DLD1 (cell line): ENCODE measurements around the gene OR1J2.
"Not testable (repeated sequence)": the region's sequence is repeated elsewhere in the genome, so short reads cannot be mapped to it uniquely, and the experiment has no call there.

Experiments used
- in situ Hi-C: cut with HindIII; loops from 2 replicates; pipeline ENCODE4 v1.10.0; 2017; ENCODE audit warnings: low sequenced_read_pairs

Gene OR1J2, protein sequence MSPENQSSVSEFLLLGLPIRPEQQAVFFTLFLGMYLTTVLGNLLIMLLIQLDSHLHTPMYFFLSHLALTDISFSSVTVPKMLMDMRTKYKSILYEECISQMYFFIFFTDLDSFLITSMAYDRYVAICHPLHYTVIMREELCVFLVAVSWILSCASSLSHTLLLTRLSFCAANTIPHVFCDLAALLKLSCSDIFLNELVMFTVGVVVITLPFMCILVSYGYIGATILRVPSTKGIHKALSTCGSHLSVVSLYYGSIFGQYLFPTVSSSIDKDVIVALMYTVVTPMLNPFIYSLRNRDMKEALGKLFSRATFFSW

DNA sequence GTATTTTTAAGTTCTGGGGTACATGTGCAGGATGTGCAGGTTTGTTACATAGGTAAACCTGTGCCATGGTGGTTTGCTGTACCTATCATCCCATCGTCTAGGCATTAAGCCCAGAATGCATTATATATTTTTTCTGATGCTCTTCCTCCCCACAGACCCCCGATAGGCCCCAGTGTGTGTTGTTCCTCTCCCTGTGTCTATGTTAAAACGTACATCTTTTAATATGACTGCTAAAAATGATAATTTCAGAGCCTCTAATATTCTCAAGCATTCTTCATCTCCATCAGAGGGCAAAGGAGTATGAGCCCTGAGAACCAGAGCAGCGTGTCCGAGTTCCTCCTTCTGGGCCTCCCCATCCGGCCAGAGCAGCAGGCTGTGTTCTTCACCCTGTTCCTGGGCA is at the start of gene OR1J2:
TSS of gene OR1J2 (plus strand) at position 301 of the 400 bp plus-strand sequence. CDS start at position 301, 0 bp downstream.
- in situ Hi-C loops, result no loop called here

DNA sequence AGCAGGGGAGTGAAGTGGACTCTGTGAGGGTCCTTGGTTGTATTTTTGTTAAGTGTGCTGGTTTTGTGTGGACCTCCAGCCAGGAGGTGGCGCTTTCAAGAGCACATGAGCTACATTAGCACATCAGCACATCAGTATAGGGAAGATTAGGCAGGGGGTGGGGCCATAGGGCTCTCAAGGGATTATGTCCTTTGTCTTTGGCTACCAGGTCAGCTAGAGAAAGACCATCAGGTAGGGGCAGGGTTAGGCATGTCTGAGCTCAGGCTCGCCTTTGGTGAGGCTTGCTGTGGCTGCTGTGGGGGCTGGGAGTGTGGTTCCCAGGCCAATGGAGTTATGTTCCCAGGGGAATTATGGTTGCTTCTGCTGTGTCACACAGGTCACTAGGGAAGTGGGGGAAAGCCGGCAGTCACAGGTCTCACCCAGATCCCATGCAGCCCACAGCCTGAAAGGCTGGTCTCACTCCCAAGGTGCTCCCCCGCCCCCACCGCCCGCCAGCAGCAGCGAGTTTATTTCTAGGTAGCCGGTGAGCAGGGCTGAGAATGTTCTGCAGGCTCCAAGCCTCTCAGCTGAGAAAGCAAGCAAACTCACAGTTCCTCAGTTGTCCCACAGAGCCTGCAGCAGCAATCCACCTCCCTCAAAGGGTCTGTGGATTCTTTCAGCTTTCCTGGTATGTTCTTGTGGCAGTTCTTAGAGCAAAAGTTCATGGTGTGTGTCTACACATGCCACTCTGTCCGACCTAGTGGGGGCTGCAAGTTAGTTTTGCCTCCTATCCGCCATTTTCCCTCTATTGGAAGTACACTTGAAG is 46.6 kb upstream of the OR1J2 start:
- in situ Hi-C loops, result no loop called here

DNA sequence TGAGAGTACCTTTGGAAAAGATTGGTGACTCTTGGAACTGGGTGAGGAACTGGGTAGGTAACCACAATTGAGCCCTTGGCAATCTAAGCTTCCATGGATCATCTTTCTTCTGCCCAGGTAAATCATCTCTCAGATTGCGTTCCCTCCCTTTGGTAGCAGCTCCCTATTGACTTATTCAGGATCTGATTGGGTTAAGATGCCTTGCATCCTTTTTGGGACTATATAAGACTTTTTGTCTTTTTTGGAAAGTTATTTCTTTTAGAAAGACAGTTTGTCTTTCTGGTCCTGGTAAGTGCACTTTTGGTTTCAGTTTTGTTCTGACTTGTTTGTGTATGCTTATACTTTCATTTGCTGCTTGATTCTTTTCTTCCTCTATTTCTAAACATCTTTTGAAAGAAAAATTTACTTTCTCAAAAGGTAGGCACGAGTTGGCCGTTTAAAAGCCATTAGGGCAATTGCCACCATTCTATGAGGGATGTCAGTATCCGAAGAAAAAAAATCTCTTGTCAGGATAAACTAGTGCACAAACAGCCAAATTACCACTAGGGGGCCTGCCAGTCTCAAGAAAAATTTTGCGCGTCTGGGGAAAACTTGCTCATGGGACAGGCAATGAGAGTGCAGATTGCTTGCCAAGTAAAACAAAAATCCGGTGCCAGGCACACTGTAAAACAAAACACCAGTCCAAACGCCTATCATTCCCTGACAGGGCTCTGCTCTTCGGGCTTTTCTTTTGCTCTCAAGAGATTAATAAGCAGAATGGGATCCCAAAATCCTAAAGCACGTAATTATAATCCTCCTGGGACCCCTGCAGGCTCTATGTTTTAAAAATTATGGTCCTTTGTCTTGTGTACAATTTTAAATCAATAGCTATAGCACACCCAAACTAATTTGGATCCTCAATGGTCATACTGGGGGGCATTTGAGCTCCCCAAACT is 45.7 kb upstream of the OR1J2 start:
- in situ Hi-C loops, result no loop called here

DNA sequence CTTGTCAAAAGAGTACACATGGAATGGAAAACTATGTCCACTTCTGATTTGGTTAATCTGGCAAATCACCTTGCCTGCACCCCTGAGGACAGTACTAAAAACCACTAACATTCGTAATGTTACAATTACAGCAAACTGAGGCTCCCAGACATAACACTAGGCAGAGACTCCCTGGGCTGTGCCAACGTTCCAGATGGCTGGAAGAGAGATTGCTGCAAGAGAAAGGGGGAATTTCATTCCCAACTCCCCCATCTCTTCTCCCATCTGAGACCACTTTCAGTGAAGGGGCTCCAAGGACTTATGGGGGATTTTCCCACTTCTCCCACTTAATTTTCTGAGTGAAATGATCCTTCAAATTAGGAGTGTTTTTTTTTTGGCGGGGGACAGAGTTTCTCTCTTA is 44.1 kb upstream of the OR1J2 start:
- in situ Hi-C loops, result no loop called here

DNA sequence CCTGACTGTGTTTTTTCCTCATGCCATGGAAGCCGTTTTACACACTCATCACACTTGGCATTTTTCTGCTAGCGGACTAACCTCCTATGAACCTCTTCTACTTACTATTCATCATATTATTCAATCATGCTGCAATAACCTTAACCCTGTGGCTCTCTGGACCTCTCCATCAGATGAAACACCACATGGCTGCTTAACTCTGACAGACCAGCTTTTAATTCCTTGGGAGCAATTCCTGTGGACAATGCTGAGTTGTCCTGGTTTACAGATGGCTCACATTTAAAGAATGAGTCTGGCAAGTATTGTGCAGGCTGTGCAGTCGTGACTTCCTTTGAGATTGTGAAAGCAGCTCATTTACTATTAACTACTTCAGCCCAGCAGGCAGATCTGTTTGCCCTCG is 41.9 kb upstream of the OR1J2 start:
- in situ Hi-C loops, result no loop called here

DNA sequence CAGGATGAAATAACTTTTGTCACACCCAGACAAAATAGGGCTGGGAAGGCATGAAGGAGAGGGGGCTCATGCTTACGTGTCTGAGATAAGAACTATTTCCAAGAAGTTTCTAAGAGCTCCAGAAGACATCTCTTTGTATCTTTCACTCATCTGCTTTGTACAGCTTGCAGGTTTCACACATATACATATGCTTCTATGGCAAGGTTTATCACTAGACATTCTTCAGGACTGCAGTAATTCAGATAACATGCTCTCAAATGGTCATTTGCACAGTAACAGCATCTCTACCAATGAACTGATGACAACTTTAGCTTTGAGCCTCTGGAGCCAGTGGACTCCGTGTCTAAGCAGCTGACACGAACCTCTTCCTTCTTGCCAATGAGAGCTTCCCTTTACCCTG is 36.0 kb upstream of the OR1J2 start:
- in situ Hi-C loops, result no loop called here

DNA sequence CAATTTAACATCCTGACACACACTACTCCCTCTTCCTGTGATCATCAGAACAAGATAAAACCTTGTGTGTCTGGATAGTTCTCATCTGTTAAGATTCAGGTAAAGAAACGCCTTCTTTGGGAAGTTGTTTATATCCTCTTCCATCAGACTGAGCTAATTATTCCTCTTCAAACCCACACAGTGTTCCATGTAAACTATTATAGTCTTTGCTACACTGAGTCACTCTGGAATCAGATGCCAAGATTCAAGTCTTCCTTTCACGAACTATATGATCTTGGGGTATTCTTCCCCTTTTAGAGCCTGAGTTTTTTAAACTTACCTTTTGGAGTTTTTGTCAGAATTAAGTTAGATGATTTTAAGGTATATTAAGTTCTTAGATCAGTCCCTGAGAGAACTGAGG is 34.9 kb upstream of the OR1J2 start:
- in situ Hi-C loops, result no loop called here

DNA sequence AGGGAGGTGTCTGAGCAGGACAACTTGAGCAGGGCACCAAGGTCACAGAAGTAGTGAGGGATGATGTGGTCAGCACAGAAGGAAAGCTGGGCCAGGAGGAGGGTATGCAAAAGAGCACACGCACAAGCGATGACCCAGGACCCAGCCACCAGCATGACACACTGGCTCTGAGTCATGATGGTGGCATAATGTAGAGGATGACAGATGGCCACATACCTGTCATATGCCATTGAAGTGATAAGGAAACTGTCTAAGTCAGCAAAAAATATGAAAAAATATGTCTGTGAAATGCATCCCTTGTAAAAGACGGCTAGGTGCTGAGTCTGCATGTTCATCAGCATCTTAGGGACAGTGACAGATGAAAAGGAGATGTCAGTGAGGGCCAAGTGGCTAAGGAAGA is 33.3 kb upstream of the OR1J2 start:
- in situ Hi-C loops, result no loop called here

DNA sequence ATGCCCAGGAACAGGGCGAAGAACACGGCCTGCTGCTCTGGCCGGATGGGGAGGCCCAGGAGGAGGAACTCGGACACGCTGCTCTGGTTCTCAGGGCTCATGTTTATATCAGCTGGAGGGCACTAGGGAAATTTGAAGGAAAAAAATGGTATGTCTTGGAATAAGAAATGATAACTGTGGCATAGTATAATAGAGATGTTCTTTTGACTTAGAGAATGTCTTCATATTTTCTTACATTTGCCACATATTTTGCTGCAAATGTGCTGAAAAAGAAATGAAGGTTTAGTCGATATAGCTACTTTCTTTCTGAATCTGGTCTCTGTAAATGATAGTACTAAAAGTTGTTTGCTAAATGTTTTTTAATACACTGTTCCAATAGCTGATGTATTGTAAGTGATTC is 32.8 kb upstream of the OR1J2 start, which contains the start of gene OR1J1:
TSS of gene OR1J1 (minus strand) at position 101 of the 400 bp plus-strand sequence. CDS start at position 101, 0 bp downstream.
- in situ Hi-C loops, result no loop called here

DNA sequence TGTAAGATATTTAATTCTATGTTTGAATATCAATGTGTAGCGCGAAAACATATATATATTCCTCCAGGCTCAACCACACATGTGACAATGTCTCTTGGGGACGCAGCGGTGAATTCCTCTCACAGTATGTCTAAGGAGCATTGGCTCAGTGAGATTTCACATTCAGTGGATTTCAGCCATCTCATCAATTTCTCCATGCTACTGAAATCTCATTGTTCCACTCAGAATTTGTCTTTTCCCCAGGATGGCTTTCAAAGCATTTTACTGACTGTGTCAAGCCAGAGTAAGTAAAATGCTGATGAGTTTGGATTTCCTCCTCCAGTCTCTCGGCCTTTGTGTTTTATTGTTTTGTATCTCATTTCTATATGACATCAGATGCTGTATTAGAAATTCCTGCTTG is 31.5 kb upstream of the OR1J2 start:
- in situ Hi-C loops, result no loop called here

DNA sequence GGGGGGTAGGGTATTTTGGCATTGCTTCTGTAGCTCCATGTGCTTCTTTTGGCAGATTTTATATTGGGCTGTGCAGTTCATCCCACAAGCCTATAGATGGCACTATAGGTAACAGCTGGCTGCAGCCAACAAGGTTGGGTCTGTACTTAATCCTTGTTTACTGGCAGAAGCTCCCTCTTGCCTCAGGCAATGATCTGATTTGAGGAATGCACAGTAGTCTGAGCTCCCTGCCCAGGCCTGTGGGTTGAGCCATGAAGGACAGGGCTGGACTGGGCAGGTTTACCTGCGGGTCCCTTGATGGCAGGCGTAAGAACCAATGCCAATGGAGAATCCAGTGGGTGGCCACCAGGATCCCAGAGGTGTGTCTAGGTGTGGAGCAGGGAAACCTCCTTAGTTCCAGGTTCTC is 11.7 kb upstream of the OR1J2 start:
- in situ Hi-C loops, result no loop called here

DNA sequence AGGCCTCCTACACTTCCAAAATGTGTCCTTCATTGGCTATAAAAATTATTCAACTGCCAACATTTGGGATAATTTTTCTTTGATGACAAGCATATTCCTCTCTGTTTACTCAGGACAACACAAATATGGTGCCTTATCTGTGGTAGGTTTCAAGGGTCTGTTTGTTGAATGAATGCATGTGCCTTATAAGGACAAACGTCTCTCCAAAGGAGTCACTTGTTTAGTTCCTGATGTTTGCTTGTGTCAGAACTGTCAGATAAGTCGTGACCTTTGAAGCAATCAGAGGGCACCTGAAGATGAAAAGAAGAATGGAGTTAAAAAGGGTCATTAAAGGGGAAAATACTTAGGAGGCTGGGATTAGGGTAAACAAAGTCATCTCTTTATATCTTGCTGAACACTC is 3.6 kb upstream of the OR1J2 start:
- in situ Hi-C loops, result no loop called here

DNA sequence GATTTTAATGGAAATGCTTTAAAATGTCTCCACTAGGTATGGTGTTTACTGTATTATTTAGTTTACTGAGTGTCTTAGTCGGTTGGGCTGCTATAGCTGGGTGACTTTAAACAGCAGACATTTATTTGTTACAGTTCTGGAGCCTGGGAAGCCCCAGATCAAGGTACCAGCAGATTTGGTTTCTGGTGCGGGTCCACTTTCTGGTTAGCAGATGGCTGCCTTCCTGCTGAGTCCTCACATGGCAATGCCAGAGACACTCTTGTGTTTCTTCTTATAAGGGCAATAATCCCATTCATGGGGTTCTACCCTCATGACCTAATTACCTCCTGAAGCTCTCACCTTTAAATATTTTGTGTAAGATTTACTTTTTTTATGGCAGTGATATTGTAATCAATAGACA is 7.6 kb downstream of the OR1J2 start:
- in situ Hi-C loops, result no loop called here

DNA sequence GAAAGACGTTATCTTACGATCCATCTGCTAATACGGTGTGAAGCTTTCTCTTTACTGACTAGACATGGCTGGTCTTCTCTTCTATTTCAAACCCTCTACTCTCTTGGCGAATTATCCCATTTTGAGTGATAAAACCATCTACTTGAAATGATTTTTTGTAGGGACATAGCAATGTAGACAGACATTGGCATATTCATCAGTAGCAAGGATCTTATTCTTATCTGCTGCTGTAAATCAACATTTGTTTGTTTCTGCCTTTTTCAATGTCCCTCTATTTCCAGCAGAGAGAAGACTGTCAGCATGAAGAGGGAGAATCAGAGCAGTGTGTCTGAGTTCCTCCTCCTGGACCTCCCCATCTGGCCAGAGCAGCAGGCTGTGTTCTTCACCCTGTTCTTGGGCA is 8.2 kb downstream of the OR1J2 start, which contains the start of gene OR1J4:
TSS of gene OR1J4 (plus strand) at position 301 of the 400 bp plus-strand sequence. CDS start at position 301, 0 bp downstream.
- in situ Hi-C loops, result no loop called here

DNA sequence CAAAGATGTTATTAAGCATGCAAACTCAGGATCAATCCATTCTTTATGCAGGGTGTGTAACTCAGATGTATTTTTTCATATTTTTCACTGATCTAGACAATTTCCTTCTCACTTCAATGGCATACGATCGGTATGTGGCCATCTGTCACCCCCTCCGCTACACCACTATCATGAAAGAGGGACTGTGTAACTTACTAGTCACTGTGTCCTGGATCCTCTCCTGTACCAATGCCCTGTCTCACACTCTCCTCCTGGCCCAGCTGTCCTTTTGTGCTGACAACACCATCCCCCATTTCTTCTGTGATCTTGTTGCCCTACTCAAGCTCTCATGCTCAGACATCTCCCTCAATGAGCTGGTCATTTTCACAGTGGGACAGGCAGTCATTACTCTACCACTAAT is 8.8 kb downstream of the OR1J2 start:
- in situ Hi-C loops, result no loop called here

DNA sequence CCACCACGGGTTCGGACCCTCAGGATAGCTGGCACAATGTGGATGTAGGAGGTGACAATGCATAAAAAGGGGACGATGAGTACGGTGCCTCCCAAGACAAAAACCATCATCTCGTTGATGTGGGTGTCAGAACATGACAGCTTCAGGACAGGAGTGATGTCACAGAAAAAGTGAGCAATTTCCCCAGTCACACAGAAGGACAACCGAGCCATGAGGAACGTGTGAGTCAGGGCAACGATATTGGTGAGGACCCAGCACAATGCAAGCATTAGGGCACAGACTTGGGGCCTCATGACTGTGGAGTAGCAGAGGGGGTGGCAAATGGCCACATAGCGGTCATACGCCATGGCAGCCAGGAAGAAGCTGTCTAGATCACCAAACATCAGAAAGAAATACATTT is 16.0 kb downstream of the OR1J2 start:
- in situ Hi-C loops, result no loop called here

DNA sequence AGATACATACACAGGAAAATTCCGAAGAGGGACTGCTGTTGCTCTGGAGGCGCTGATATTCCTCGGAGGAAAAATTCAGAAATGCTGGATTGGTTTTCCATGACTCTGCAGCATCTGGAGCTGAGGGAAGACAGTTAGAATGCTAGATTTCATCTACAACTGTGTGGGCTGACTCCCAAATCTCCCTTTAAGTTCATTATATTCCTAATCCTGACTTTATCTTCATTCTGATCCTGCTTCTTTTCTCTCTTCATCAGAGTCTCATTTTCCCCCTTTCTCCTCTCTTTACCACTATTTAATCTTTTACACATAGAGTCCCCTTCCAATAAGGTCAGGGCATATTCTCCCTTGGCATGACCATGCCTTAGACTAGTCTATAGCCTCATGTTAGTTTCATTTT is 16.6 kb downstream of the OR1J2 start, which contains the start of gene OR1N1:
TSS of gene OR1N1 (minus strand) at position 101 of the 400 bp plus-strand sequence. CDS start at position 101, 0 bp downstream.
- in situ Hi-C loops, result no loop called here

DNA sequence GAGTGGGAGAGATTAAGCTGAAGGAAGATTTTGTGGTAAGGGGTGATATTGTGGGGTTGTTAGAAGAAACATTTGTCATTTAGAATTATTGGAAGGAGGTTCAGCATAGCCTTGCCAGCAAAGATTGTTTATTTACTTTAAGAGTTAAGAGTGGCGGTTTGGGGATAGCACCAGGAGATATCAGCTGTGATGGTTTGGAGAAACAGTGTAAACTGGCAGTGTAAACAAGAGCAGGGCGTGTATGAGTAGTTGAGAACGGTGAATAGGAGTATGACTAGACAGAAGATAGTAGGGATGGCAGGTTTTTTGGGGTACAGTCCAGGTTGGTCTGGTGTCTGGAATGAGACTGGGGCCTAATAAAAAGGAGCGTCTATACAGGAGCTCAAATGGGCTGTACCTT is 20.6 kb downstream of the OR1J2 start:
- in situ Hi-C loops, result not testable (repeated sequence)

DNA sequence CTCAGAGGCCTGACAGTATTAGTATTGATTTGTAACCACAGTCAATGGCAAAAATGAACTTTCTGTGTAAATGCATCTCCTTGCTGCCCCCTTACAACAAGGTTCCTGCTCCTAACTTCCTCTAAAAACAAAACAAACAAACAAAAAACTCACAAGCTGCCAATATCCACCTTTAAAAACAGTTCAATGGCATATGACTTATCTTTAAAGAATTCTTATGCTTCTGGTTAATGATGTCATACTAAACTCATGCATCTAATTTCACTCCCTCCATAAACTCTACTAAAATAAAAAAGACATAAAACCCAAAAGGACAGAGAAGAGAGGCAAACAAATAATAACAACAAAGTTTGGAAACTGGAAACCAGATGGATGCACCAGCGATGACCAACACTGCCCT is 25.5 kb downstream of the OR1J2 start:
- in situ Hi-C loops, result no loop called here

DNA sequence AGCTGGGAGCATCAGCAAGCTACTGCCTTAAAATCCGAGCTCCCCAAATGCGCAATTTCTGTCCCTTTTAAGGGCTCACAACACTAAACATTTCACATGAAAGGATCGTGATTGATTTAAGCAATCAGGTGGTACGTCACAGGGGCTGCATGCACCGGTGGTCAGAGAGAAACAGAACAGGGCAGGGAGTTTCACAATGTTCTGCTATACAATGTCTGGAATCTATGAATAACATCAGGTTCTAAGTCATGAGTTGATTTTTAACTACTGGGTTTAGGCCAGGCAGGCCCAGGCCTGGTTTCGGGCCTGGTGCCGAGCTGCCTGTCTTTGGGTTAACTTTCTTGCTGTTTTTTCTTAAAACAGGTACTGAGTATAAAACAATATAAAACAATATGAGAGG is 26.5 kb downstream of the OR1J2 start:
- in situ Hi-C loops, result not testable (repeated sequence)

DNA sequence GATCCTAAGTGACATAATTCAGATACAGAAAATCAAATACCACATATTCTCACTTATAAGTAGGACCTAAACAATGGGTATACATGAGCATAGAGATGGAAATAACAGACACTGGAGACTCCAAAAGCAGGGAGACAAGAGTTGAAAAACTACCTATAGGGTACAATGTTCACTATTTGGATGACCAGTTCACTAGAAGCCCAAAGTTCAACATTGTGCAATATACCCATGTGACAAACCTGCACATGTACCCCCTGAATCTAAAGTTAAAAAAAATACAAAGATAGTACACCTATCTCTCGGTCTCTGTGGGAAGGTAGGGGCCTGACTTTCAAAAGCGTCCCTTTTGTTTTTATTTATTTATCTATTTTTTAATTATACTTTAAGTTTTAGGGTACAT is 28.2 kb downstream of the OR1J2 start:
- in situ Hi-C loops, result no loop called here
